Right ventricle myocardium superior (tissue), 1 donor: Measurements from ENCODE around the gene PLGRKT. TPM values are rescaled to one million over a fixed set of nuclear protein-coding genes. Genes with fewer than 3 reads are reported as not detected.
"Not testable (repeated sequence)": the region's sequence is repeated elsewhere in the genome, so short reads cannot be mapped to it uniquely, and the experiment has no call there.

Experiments used
- ATAC-seq: fragments of 200-7000 bp; cut with Tn5 transposase; one replicate; pipeline ENCODE4 v1.9.1; 2020; ENCODE audit warnings: mild to moderate bottlenecking; ENCODE audit not compliant: poor library complexity
- DNase-seq: peaks from one replicate; pipeline ENCODE4 v3.0.0-alpha.2; 2020
- intact Hi-C: fragments of 100-400 bp; cut with DNase I; formaldehyde crosslinking; loops from one replicate; pipeline ENCODE4 v1.11.2; 2022
- total RNA-seq: library from RNA; stranded (reverse); fragmentation: NEBNext Ultra II Directional; extraction: Animal tissue kit (Norgen Biotek cat#: 25700); gene quantifications from one replicate; pipeline ENCODE4 v1.2.1, GENCODE V29; 2021
- donor health status: DM: no; HTN: yes; CAD: no; lungs with severe emphysema.

The PLGRKT gene
- total RNA-seq, 1 donor from 2014 or later = 39.8 TPM

- no peak for ATAC-seq
- intact Hi-C loops = no loop called here
- DNase-seq = no peak
Measured at GRCh38 chr9:5354184-5354583, 83.5 kb downstream of the PLGRKT start.

DNA sequence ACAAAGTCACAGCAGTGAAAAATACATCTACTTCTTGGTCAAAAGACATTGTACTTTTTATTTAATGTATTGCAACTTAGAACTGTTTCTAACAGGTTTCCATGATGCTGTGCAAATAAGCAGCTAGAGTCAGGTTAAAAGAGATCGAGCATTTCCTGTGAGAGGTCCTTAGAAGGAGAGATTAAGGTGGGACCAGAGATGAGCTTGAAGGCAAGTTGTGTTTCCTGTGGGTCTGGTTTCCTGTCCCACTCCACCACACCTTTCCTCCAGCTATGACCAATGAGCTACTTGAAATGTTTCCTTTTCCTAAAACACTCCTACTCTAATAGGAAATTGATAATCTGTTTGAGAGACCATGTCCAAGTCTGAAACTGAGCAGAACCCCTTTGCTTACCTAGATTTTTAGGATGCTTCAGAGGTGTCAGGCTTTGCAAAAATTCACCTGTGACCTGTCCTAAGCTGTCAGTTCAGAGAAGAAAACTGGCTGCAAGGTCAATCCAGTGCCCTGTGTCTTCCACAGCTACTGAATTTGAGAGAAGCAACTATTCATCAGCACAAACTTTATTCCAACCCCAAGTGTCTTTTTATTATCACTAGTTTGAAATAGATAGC, 85.0 kb downstream of the PLGRKT start:
- ATAC-seq (no peak), DNase-seq (no peak)
- intact Hi-C loops = no loop called here

GRCh38 chr9:5338992-5339981, 98.4 kb downstream of the PLGRKT start, which contains the start of gene RLN1:
TSS of gene RLN1 (minus strand) at chr9:5339876. CDS start at chr9:5339746, 130 bp downstream.
- peak; percentile 100 for ATAC-seq
- DNase-seq, intact Hi-C loops: not testable (repeated sequence)

- ATAC-seq = no peak
- no peak for DNase-seq
- intact Hi-C loops = no loop called here
Measured at GRCh38 chr9:5336688-5337087, 101.0 kb downstream of the PLGRKT start.

DNA sequence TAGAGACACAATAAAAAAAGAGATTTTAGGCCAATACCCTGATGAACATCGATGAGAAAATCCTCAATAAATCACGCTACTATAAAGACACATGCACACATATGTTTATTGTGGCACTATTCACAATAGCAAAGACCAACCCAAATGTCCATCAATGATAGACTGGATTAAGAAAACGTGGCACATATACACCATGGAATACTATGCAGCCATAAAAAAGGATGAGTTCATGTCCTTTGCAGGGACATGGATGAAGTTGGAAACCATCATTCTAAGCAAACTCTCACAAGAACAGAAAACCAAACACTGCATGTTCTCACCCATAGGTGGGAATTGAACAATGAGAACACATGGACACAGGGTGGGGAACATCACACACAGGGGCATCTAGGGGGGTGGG, 106.4 kb downstream of the PLGRKT start:
- ATAC-seq, DNase-seq, intact Hi-C loops: not testable (repeated sequence)

DNA sequence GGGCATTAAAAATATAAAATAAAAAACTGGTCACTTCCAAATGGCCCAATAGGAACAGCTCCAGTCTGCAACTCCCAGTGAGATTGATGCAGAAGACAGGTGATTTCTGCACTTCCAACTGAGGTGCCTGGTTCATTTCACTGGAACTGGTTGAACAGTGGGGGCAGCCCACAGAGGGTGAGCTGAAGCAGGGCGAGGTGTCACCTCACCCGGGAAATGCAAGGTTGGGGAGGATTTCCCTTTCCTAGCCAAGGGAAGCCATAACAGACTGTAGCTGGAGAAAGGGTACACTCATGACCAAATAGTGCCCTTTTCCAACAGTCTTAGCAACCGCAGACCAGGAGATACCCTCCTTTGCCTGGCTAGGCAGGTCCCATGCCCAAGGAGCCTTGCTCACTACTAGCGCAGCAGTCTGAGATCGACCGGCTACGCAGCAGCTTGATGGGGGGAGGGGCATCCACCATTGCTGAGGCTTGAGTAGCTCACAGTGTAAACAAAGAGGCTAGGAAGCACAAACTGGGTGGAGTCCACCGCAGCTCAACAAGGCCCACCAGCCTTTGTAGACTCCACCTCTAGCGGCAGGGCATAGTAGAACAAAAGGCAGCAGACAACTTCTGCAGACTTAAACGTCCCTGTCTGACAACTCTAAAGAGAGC, 110.7 kb downstream of the PLGRKT start:
- intact Hi-C loops = no loop called here
- DNase-seq = no peak
- ATAC-seq = no peak

DNA sequence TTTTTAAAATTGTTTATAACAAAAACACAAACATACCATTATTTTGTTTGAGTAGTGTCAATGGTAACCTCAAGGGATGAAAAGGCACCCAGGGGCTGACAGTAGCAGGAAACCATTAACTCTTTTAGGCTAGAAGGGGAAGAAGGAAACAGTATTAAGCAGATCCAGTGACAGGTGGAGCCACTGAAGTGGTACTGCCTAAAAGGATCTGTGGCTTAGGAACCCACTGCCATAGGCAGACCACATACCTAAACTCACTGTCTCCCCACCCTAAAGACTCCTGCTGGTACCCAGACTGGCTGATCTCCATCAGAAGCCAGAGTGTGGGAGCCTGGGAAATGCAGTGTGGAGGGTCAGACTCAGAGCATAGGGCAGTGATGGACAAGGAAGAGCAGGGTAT, 111.5 kb downstream of the PLGRKT start:
- ATAC-seq (no peak), DNase-seq (no peak)
- intact Hi-C loops = no loop called here

DNA sequence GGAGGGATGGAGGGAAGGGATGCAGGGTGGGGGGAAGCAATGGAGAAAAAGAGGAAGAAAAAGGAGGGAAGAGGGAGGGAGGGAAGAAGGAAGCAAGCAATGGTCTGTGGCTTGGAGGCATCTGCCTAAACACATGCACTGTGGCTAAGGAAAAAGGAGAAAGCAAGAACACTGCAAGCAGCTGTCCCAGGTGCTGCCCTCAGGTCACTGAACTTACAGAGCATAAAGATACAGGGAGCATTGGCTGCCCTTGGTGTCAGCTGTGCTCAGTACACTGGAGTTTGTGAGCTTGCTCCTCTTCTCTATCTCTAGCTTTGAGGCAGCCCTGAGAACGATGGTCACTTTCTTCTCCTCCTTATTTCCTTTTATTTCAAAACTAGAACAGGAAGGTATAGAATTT, 116.1 kb downstream of the PLGRKT start:
- intact Hi-C loops, ATAC-seq: not testable (repeated sequence)

DNA sequence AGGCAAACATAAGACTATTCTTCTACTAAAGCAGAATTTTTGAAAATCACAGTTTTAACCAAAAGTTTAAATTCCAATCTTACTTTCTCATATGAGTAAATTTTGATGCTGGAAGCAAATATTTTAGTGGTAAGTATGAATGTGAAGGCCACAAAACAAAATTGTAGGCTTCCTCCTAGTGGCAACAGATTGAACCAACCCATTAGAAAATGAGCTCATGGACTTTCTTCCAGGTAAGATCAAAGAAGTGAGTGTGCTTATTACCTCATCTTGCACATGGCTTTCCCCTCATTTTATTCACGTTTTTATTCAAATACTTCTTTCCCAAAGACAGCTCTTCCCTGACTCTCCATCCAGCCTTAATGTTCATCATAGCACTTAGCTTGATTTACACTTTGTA, 116.7 kb downstream of the PLGRKT start:
- no peak for ATAC-seq
- no peak for DNase-seq
- intact Hi-C loops = no loop called here

More for the DNA sequence above, 116.1 kb downstream of the PLGRKT start:
- not testable (repeated sequence) for DNase-seq

DNA sequence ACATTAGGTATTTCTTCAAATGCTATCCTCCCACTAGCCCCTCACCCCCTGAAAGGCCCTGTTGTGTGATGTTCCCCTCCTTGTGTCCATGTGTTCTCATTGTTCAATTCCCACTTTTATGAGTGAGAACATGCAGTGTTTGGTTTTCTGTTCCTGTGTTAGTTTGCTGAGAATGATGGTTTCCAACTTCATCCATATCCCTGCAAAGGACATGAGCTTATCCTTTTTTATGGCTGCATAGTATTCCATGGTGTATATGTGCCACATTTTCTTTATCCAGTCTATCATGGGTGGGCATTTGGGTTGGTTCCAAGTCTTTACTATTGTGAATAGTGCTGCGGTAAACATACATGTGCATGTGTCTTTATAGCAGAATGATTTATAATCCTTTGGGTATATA, 121.3 kb downstream of the PLGRKT start:
- intact Hi-C loops = not testable (repeated sequence)

GRCh38 chr9:5315187-5315923, 122.4 kb downstream of the PLGRKT start:
- DNase-seq (no peak), ATAC-seq (no peak)
- intact Hi-C loops = no loop called here

More for the DNA sequence above, 121.3 kb downstream of the PLGRKT start:
- DNase-seq, ATAC-seq: not testable (repeated sequence)

- intact Hi-C loops = no loop called here
- ATAC-seq (no peak), DNase-seq (no peak)
Measured at GRCh38 chr9:5310851-5311250, 126.9 kb downstream of the PLGRKT start.

Other genes starting within 250 kb of the PLGRKT start
- gene INSL4, start 206.5 kb downstream of the PLGRKT start, total RNA-seq = not detected
- not detected for gene RLN2, start 133.2 kb downstream of the PLGRKT start, total RNA-seq
- 0.62 TPM for gene RLN1, start 98.0 kb downstream of the PLGRKT start, total RNA-seq
- gene CD274, start 12.6 kb upstream of the PLGRKT start, total RNA-seq = 9.0 TPM
- gene PDCD1LG2, start 72.6 kb upstream of the PLGRKT start, total RNA-seq = 2.4 TPM
- 7.3 TPM for gene RIC1, start 191.2 kb upstream of the PLGRKT start, total RNA-seq